Measurements from ENCODE around the gene CR1. TPM values are rescaled to one million over a fixed set of nuclear protein-coding genes. Genes with fewer than 3 reads are reported as not detected.
"Not testable (repeated sequence)": the region's sequence is repeated elsewhere in the genome, so short reads cannot be mapped to it uniquely, and the experiment has no call there.

CR1 gene
- total RNA-seq, 1 experiment from 2014 or later: not detected

- CTCF ChIA-PET: no interaction called here
- no peak for ATAC-seq
Measured at GRCh38 chr1:207658904-207659485, 163.0 kb downstream of the CR1 start.

GRCh38 chr1:207659545-207660153 is 163.7 kb downstream of the CR1 start:
- DNase-seq (ENCODE audit: low read depth, low spot score) (no peak), ATAC-seq (no peak)
- ChIA-PET POLR2A (no interaction called here), CTCF (no interaction called here)
- no peak overlapping the region for H3K27ac ChIP-seq (ENCODE audit: low read length)
- no peak overlapping the region for H3K4me3 ChIP-seq (ENCODE audit: low read depth in 2 of 2, low read length in 2 of 2)
- no TSS peak for BruUV-seq (replicated peaks)
- intact Hi-C loops (cut with micrococcal nuclease; ENCODE audit: unreplicated experiment): no loop called here
- no peaks in the 10 kb centered on the region for H3K4me1 ChIP-seq (ENCODE audit: control insufficient read depth, insufficient read depth, low read length)
- peaks cover 15% of the 10 kb centered on the region for H3K27me3 ChIP-seq (ENCODE audit: control insufficient read depth, insufficient read depth, low read length)
- in situ Hi-C loops (cut with HindIII; ENCODE audit: low pct_unique_long_range_greater_than_20kb, low sequenced_read_pairs): no loop called here
- no peaks in the 10 kb centered on the region for H3K36me3 ChIP-seq (ENCODE audit: control insufficient read depth, insufficient read depth, low read length)
- TF ChIP-seq SIN3A (IDR thresholded peaks at IDR 0.05; ENCODE audit: borderline replicate concordance, insufficient read depth, low read depth, low read length) (no peak), REST (IDR thresholded peaks at IDR 0.05; ENCODE audit: insufficient read depth in 1 of 2, low read depth in 2 of 2, low read length in 1 of 2) (no peak), TCF7L2 (IDR thresholded peaks at IDR 0.05; ENCODE audit: low read depth, low read length) (no peak), POLR2AphosphoS5 (IDR thresholded peaks at IDR 0.05; ENCODE audit: low read depth, low read length) (no peak)
- H3K9me3 ChIP-seq (ENCODE audit: control insufficient read depth, insufficient read depth, low read depth, low read length): no peaks in the 10 kb centered on the region

More at GRCh38 chr1:207658904-207659485, 163.0 kb downstream of the CR1 start:
- DNase-seq (ENCODE audit: low read depth, low spot score): no peak
- TF ChIP-seq POLR2AphosphoS5 (IDR thresholded peaks at IDR 0.05; ENCODE audit: low read depth, low read length) (no peak), CTCF (IDR thresholded peaks at IDR 0.05) (no peak)
- no TSS peak for BruUV-seq (replicated peaks)
- POLR2A ChIA-PET: no interaction called here
- no peak overlapping the region for H3K4me3 ChIP-seq (ENCODE audit: low read depth in 2 of 2, low read length in 2 of 2)
- H3K9me3 ChIP-seq (ENCODE audit: control insufficient read depth, insufficient read depth, low read depth, low read length): no peaks in the 10 kb centered on the region
- H3K27me3 ChIP-seq (ENCODE audit: control insufficient read depth, insufficient read depth, low read length): peaks cover 9% of the 10 kb centered on the region; the same call in 1 of the 2 replicates
- no peak overlapping the region for H3K27ac ChIP-seq (ENCODE audit: low read length)
- no peaks in the 10 kb centered on the region for H3K4me1 ChIP-seq (ENCODE audit: control insufficient read depth, insufficient read depth, low read length)
- no peaks in the 10 kb centered on the region for H3K36me3 ChIP-seq (ENCODE audit: control insufficient read depth, insufficient read depth, low read length)
- intact Hi-C loops (cut with micrococcal nuclease; ENCODE audit: unreplicated experiment) (no loop called here), in situ Hi-C loops (cut with HindIII; ENCODE audit: low pct_unique_long_range_greater_than_20kb, low sequenced_read_pairs) (no loop called here)

- H3K36me3 ChIP-seq (ENCODE audit: control insufficient read depth, insufficient read depth, low read length); POLR2A ChIA-PET; H3K9me3 ChIP-seq (ENCODE audit: control insufficient read depth, insufficient read depth, low read depth, low read length); H3K4me1 ChIP-seq (ENCODE audit: control insufficient read depth, insufficient read depth, low read length); CTCF ChIA-PET; intact Hi-C loops (cut with micrococcal nuclease; ENCODE audit: unreplicated experiment); DNase-seq (ENCODE audit: low read depth, low spot score); H3K27ac ChIP-seq (ENCODE audit: low read length); BruUV-seq (replicated peaks); H3K4me3 ChIP-seq (ENCODE audit: low read depth in 2 of 2, low read length in 2 of 2); ATAC-seq; in situ Hi-C loops (cut with HindIII; ENCODE audit: low pct_unique_long_range_greater_than_20kb, low sequenced_read_pairs): not testable (repeated sequence)
- peaks cover 16% of the 10 kb centered on the region for H3K27me3 ChIP-seq (ENCODE audit: control insufficient read depth, insufficient read depth, low read length)
Measured at GRCh38 chr1:207661420-207661819, 165.5 kb downstream of the CR1 start.
